H4 (cell line): ENCODE measurements around the gene CXCL6. TPM values are rescaled to one million over a fixed set of nuclear protein-coding genes. Genes with fewer than 3 reads are reported as not detected.

Experiments used
- DNase-seq: peaks from one replicate; pipeline ENCODE4 v3.0.0-alpha.2; 2015; ENCODE audit warnings: low spot score
- total RNA-seq: library from RNA; depleted of rRNA; stranded (reverse); fragments of >200 nt; shearing (Covaris generic); gene quantifications from 2 replicates; pipeline ENCODE4 v1.2.3, GENCODE V29; 2014; rRNA removed

Gene CXCL6
- total RNA-seq, 1 experiment from 2014 or later = not detected

GRCh38 chr4:73868206-73869129, 32.0 kb downstream of the CXCL6 start:
- no peak for DNase-seq

DNA sequence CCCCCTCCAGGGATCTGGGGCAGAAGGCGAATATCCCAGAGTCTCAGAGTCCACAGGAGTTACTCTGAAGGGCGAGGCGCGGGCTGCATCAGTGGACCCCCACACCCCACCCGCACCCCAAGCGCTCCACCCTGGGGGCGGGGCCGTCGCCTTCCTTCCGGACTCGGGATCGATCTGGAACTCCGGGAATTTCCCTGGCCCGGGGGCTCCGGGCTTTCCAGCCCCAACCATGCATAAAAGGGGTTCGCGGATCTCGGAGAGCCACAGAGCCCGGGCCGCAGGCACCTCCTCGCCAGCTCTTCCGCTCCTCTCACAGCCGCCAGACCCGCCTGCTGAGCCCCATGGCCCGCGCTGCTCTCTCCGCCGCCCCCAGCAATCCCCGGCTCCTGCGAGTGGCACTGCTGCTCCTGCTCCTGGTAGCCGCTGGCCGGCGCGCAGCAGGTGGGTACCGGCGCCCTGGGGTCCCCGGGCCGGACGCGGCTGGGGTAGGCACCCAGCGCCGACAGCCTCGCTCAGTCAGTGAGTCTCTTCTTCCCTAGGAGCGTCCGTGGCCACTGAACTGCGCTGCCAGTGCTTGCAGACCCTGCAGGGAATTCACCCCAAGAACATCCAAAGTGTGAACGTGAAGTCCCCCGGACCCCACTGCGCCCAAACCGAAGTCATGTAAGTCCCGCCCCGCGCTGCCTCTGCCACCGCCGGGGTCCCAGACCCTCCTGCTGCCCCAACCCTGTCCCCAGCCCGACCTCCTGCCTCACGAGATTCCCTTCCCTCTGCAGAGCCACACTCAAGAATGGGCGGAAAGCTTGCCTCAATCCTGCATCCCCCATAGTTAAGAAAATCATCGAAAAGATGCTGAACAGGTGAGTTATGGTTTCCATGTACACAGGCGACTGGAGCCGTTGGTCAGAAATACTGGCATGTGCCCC, 32.9 kb downstream of the CXCL6 start, which contains the start of gene CXCL1:
TSS of gene CXCL1 (plus strand) at position 264 of the 926 bp plus-strand sequence. CDS start at position 342, 78 bp downstream.
- DNase-seq = no peak

- DNase-seq = no peak
These were observed 33.8 kb downstream of the CXCL6 start for GRCh38 chr4:73870260-73870659.

DNA sequence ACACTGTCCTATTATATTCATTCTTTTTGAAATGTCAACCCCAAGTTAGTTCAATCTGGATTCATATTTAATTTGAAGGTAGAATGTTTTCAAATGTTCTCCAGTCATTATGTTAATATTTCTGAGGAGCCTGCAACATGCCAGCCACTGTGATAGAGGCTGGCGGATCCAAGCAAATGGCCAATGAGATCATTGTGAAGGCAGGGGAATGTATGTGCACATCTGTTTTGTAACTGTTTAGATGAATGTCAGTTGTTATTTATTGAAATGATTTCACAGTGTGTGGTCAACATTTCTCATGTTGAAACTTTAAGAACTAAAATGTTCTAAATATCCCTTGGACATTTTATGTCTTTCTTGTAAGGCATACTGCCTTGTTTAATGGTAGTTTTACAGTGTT, 34.3 kb downstream of the CXCL6 start:
- DNase-seq = no peak

DNA sequence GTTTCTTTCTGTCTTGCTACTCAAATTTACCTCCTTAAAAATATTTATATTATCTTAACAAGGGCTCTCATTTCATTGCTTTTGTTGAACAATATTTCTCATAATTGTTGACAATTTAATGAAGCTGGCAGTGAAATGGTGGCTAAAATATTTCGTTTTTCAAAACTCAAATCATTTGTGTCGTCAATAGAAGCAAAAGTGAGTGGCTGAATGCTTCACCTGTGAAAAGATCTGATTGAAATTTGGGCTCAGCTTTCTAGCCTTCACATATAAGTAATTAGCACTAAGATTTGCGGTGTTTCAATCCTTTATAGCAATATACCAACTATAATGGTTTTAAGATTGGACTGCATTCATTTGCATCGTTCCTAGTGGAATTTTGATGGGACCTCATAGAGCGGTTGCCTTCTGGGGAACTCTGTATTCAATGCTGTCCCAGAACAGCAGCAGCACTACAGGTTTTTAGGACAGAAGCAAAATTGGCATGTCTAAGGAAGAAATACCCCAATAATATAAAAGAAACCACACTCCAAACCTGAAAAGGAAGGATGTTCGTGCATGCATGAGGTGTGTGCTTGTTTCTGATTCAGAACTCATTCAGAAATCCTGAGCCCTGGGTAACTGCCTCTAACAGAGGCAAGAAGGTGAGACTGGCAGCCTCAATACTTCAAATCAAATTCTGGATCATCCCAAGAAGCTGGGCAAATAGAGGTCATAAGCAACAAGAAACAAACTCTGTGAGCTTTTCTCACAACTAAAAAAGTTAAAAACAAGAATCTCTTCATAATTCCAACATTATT, 35.2 kb downstream of the CXCL6 start:
- DNase-seq = no peak

GRCh38 chr4:73872316-73873108, 36.0 kb downstream of the CXCL6 start:
- no peak for DNase-seq

- DNase-seq = no peak
These were observed 37.9 kb downstream of the CXCL6 start for GRCh38 chr4:73874386-73874785.

GRCh38 chr4:73875401-73875800, 38.9 kb downstream of the CXCL6 start:
- no peak for DNase-seq

GRCh38 chr4:73883306-73883705, 46.8 kb downstream of the CXCL6 start:
- DNase-seq = peak; percentile 26

DNA sequence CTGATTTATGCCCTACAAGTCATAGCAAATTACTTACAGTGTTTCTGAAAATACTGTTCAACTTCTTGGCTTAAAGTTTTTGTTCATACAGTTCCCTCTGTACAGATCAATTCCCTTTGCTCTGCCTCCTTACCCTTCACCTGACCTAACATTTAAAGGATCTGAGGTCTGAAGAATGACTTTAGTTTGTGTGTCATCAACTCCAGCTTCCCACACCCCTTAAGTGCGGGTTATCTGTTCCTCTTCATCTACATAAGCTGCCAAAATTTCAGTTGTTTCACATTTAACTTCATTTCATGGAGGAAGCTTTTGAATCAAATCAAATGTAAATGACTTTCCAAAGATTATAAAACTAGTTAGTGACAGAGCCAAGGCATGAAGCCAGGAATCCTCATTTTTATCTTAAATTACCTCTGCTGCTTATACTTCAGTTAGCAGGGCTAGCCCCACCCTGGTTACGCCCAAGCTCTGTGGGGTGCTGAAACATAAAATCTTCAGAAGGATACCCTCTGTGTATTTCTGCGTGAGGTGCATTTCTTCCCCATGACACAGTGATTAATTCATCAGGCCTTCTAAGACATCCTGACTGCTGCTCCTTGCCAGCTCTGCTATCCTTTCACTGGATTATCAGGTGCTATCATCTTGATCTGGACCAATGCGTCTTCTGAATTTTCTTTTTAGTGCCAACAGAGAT, 49.2 kb downstream of the CXCL6 start:
- no peak for DNase-seq

Other genes with a start within 250 kb of the CXCL6 start
- 0.08 TPM in 1 of 2 replicates, not detected in the other for gene RASSF6, start 216.2 kb upstream of the CXCL6 start, total RNA-seq
- gene CXCL8, start 96.1 kb upstream of the CXCL6 start, total RNA-seq = 26.7 and 45.3 TPM in 2 replicates
- gene PF4V1, start 16.6 kb downstream of the CXCL6 start, total RNA-seq = not detected in 2 replicates
- not detected in 2 replicates for gene CXCL1, start 32.7 kb downstream of the CXCL6 start, total RNA-seq
- gene PF4, start 145.3 kb downstream of the CXCL6 start, total RNA-seq = not detected in 2 replicates
- not detected in 2 replicates for gene PPBP, start 151.5 kb downstream of the CXCL6 start, total RNA-seq
- gene CXCL5, start 162.0 kb downstream of the CXCL6 start, total RNA-seq = not detected in 2 replicates
- gene CXCL3, start 202.0 kb downstream of the CXCL6 start, total RNA-seq = 0.53 and 3.8 TPM in 2 replicates